ENCODE results near the gene CSPG5. TPM values are rescaled to one million over a fixed set of nuclear protein-coding genes. Genes with fewer than 3 reads are reported as not detected.

The CSPG5 gene
- total RNA-seq, 1 experiment from 2014 or later = 5.7 TPM

DNA sequence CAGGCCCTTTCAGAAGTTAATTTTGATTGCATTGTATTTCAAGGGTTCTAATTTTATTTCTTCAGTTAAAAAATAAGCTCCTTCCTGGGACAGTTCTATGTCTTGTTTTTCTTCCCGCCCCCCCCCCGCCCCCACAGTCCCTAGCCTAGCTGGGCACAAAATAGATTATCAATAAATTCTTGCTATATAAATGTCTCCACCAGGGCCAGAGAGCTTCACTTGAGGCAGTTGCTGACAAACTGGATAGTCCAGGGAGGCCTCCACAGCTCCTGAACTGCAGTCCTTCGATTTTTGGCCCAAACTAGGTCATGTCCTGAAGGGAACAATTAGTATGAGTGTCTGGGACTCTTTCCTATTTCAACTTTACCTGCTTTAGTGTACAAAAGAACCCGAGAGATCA lies 9.9 kb upstream of the CSPG5 start:
- Histone ChIP-seq H2BK20ac (ENCODE audit: low read depth, low read length, poor library complexity, severe bottlenecking) (no peak overlapping the region), H4K8ac (replicated peaks; ENCODE audit: insufficient read length, low read depth, low read length) (no peak overlapping the region), H3K4me2 (ENCODE audit: insufficient read depth, insufficient read length, low read length) (no peak overlapping the region), H4K5ac (ENCODE audit: insufficient read length, low read depth, low read length) (no peak overlapping the region), H3K23me2 (ENCODE audit: insufficient read length, low read depth, low read length, poor library complexity, severe bottlenecking) (no peaks in the 10 kb centered on the region), H2BK12ac (ENCODE audit: insufficient read length, low read depth, low read length) (no peak overlapping the region), H2AK5ac (ENCODE audit: insufficient read length, low read length) (no peak overlapping the region), H3K79me1 (ENCODE audit: insufficient read depth, low read depth, low read length, poor library complexity, severe bottlenecking) (no peaks in the 10 kb centered on the region), H3K79me2 (ENCODE audit: insufficient read depth, low read length) (no peaks in the 10 kb centered on the region), H3K27me3 (ENCODE audit: insufficient read depth, low read length) (no peaks in the 10 kb centered on the region), H2BK15ac (ENCODE audit: low read depth, low read length) (no peak overlapping the region), H2AFZ (ENCODE audit: low read length) (no peak overlapping the region), H3K23ac (ENCODE audit: insufficient read length, low read depth, low read length) (no peak overlapping the region), H3K14ac (ENCODE audit: insufficient read depth, low read length) (no peak overlapping the region), H2BK5ac (ENCODE audit: insufficient read length, low read length) (no peak overlapping the region), H3T11ph (ENCODE audit: low read length) (no peak overlapping the region), H3K4ac (ENCODE audit: low read depth, low read length) (no peak overlapping the region), H3K4me1 (ENCODE audit: insufficient read depth, low read length) (no peaks in the 10 kb centered on the region), H3K18ac (ENCODE audit: insufficient read length, low read depth, low read length) (no peak overlapping the region), H4K20me1 (ENCODE audit: control insufficient read depth, insufficient read depth, insufficient read length) (no peaks in the 10 kb centered on the region), H4K91ac (ENCODE audit: insufficient read length, low read depth, low read length) (no peak overlapping the region), H3K27ac (ENCODE audit: insufficient read length, low read depth, low read length) (no peak overlapping the region), H3K56ac (ENCODE audit: insufficient read length, low read depth, low read length) (no peak overlapping the region), H3K9ac (ENCODE audit: extremely low read depth, insufficient read length, low read length) (no peak overlapping the region), H2BK120ac (ENCODE audit: low read depth, low read length, poor library complexity, severe bottlenecking) (no peak overlapping the region), H3K9me3 (ENCODE audit: control insufficient read depth, low read depth, low read length) (no peaks in the 10 kb centered on the region)
- Mint-ChIP-seq H3K27ac (peak overlapping the region in 1 of 3 experiments; percentile 68; a peak in 1 of 7 replicates), H3K9me3 (no peaks in the 10 kb centered on the region), H3K4me3 (no peak overlapping the region), H3K36me3 (ENCODE audit: insufficient read depth in 1 of 3, low read depth in 3 of 3) (peaks cover 59 to 84% (median 75%) of the 10 kb centered on the region in 3 experiments), H3K4me1 (peaks cover 10% of the 10 kb centered on the region in 2 experiments), H3K27me3 (ENCODE audit: low read depth) (no peaks in the 10 kb centered on the region)
- no peak for DNase-seq
- TF ChIP-seq, protein P1, sequence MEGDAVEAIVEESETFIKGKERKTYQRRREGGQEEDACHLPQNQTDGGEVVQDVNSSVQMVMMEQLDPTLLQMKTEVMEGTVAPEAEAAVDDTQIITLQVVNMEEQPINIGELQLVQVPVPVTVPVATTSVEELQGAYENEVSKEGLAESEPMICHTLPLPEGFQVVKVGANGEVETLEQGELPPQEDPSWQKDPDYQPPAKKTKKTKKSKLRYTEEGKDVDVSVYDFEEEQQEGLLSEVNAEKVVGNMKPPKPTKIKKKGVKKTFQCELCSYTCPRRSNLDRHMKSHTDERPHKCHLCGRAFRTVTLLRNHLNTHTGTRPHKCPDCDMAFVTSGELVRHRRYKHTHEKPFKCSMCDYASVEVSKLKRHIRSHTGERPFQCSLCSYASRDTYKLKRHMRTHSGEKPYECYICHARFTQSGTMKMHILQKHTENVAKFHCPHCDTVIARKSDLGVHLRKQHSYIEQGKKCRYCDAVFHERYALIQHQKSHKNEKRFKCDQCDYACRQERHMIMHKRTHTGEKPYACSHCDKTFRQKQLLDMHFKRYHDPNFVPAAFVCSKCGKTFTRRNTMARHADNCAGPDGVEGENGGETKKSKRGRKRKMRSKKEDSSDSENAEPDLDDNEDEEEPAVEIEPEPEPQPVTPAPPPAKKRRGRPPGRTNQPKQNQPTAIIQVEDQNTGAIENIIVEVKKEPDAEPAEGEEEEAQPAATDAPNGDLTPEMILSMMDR (conservative IDR thresholded peaks at IDR 0.05) = no peak; the same call in 2 of the 3 replicates
- no CpG with 5 or more reads among the region's 4 CpGs for WGBS (ENCODE audit: extremely low coverage, insufficient read length, low lambda C conversion rate)
